ENCODE measurements around the gene ZNF433. TPM values are rescaled to one million over a fixed set of nuclear protein-coding genes. Genes with fewer than 3 reads are reported as not detected.

The ZNF433 gene
- total and polyA plus RNA-seq, 2 experiments from 2014 or later, result 2.0 to 3.4 TPM

DNA sequence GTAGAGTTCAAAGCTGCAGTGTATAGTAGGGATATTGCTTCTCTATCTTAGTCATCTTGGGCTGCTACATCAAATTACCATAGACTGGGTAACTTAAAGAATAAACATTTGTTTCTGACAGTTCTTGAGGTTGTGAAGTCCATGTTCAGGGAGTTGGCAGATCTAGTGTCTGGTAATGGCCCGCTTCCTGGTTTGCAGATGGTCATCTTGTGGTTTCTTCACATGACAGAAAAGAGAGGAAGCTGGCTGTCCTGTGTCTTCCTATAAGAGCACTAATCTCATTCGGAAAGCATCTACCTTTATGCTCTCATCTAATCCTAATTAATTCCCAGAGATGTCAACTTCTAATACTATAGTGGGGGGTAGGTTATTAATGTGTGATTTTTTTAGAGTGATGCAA, 64.4 kb downstream of the ZNF433 start:
- Mint-ChIP-seq H3K9me3 (peaks cover 98% of the 10 kb centered on the region), H3K36me3 (ENCODE audit: low read depth) (peaks cover 31% of the 10 kb centered on the region), H3K27ac (no peak overlapping the region), H3K27me3 (ENCODE audit: insufficient read depth, low read depth, poor library complexity) (peaks cover 1% of the 10 kb centered on the region), H3K4me1 (no peaks in the 10 kb centered on the region), H3K4me3 (no peak overlapping the region)
- no peaks in the 10 kb centered on the region; the same call in 1 of the 2 replicates for H4K20me1 ChIP-seq (replicated peaks; ENCODE audit: insufficient read depth)
- ATAC-seq, result no peak
- no peak overlapping the region for H2AFZ ChIP-seq
- no peaks in the 10 kb centered on the region for H3K9me2 ChIP-seq (ENCODE audit: insufficient read depth)
- TF ChIP-seq JUNB (IDR thresholded peaks at IDR 0.05; ENCODE audit: unreplicated experiment), result no peak
- no peak for TF ChIP-seq REST (IDR thresholded peaks at IDR 0.05; ENCODE audit: unreplicated experiment)
- no peak for TF ChIP-seq POLR2AphosphoS5 (IDR thresholded peaks at IDR 0.05; ENCODE audit: low read depth)
- no peak for TF ChIP-seq ZNF462 (CRISPR knock-in tag; IDR thresholded peaks at IDR 0.05)
- no peaks in the 10 kb centered on the region for H3K36me3 ChIP-seq (ENCODE audit: insufficient read depth)
- H3K27me3 ChIP-seq (ENCODE audit: insufficient read depth), result peaks cover 12% of the 10 kb centered on the region
- DNase-seq (ENCODE audit: low spot score), result no peak
- no peak overlapping the region for H3K4me3 ChIP-seq
- no peaks in the 10 kb centered on the region for H3K79me2 ChIP-seq (replicated peaks; ENCODE audit: insufficient read depth)
- no peaks in the 10 kb centered on the region for H3F3A ChIP-seq (replicated peaks; ENCODE audit: low read depth)
- peaks cover 1% of the 10 kb centered on the region; the same call in 1 of the 2 replicates for H3K4me1 ChIP-seq (ENCODE audit: insufficient read depth)
- no peak overlapping the region for H3K27ac ChIP-seq (ENCODE audit: low read depth)
- no peak overlapping the region for H3K4me2 ChIP-seq

Measured in GM23338 (cell line).